ENCODE data around the gene FHIT. TPM values are rescaled to one million over a fixed set of nuclear protein-coding genes. Genes with fewer than 3 reads are reported as not detected.

Gene FHIT
- total RNA-seq, 1 donor from 2014 or later: 11.5 TPM

GRCh38 chr3:61065451-61066011 is 185.7 kb downstream of the FHIT start:
- DNase-seq (ENCODE audit: low read depth): no peak
- Histone ChIP-seq H3K27me3 (ENCODE audit: control insufficient read depth, insufficient read depth, low read length) (no peaks in the 10 kb centered on the region), H3K36me3 (ENCODE audit: control insufficient read depth, insufficient read depth, low read length) (no peaks in the 10 kb centered on the region), H3K4me3 (ENCODE audit: low read depth, low read length) (no peak overlapping the region)
- TF ChIP-seq CTCF (IDR thresholded peaks at IDR 0.05; ENCODE audit: insufficient read depth, low read length, poor library complexity, severe bottlenecking): no peak

- no peaks in the 10 kb centered on the region for H3K27me3 ChIP-seq (ENCODE audit: control insufficient read depth, insufficient read depth, low read length)
- no peaks in the 10 kb centered on the region for H3K36me3 ChIP-seq (ENCODE audit: control insufficient read depth, insufficient read depth, low read length)
- no peak overlapping the region for H3K4me3 ChIP-seq (ENCODE audit: low read depth, low read length)
- no peak for DNase-seq (ENCODE audit: low read depth)
- TF ChIP-seq CTCF (IDR thresholded peaks at IDR 0.05; ENCODE audit: insufficient read depth, low read length, poor library complexity, severe bottlenecking): no peak
Measured at GRCh38 chr3:61061092-61061723, 190.0 kb downstream of the FHIT start.

GRCh38 chr3:61060411-61060861 is 190.8 kb downstream of the FHIT start:
- no peak for TF ChIP-seq CTCF (IDR thresholded peaks at IDR 0.05; ENCODE audit: insufficient read depth, low read length, poor library complexity, severe bottlenecking)
- no peak overlapping the region for H3K4me3 ChIP-seq (ENCODE audit: low read depth, low read length)
- H3K27me3 ChIP-seq (ENCODE audit: control insufficient read depth, insufficient read depth, low read length): no peaks in the 10 kb centered on the region
- H3K36me3 ChIP-seq (ENCODE audit: control insufficient read depth, insufficient read depth, low read length): no peaks in the 10 kb centered on the region
- no peak for DNase-seq (ENCODE audit: low read depth)

- Histone ChIP-seq H3K4me3 (ENCODE audit: low read depth, low read length) (no peak overlapping the region), H3K36me3 (ENCODE audit: control insufficient read depth, insufficient read depth, low read length) (no peaks in the 10 kb centered on the region), H3K27me3 (ENCODE audit: control insufficient read depth, insufficient read depth, low read length) (no peaks in the 10 kb centered on the region)
- no peak for TF ChIP-seq CTCF (IDR thresholded peaks at IDR 0.05; ENCODE audit: insufficient read depth, low read length, poor library complexity, severe bottlenecking)
- DNase-seq (ENCODE audit: low read depth): no peak
Measured at GRCh38 chr3:61058836-61059235, 192.4 kb downstream of the FHIT start.

- no peak overlapping the region for H3K4me3 ChIP-seq (ENCODE audit: low read depth, low read length)
- no peak for TF ChIP-seq CTCF (IDR thresholded peaks at IDR 0.05; ENCODE audit: insufficient read depth, low read length, poor library complexity, severe bottlenecking)
- H3K36me3 ChIP-seq (ENCODE audit: control insufficient read depth, insufficient read depth, low read length): no peaks in the 10 kb centered on the region
- peak; percentile 5 for DNase-seq (ENCODE audit: low read depth)
- H3K27me3 ChIP-seq (ENCODE audit: control insufficient read depth, insufficient read depth, low read length): no peaks in the 10 kb centered on the region
Measured at GRCh38 chr3:61057464-61057863, 193.8 kb downstream of the FHIT start.

GRCh38 chr3:61055447-61055846 is 195.8 kb downstream of the FHIT start:
- no peak for TF ChIP-seq CTCF (IDR thresholded peaks at IDR 0.05; ENCODE audit: insufficient read depth, low read length, poor library complexity, severe bottlenecking)
- no peak for DNase-seq (ENCODE audit: low read depth)
- Histone ChIP-seq H3K27me3 (ENCODE audit: control insufficient read depth, insufficient read depth, low read length) (no peaks in the 10 kb centered on the region), H3K36me3 (ENCODE audit: control insufficient read depth, insufficient read depth, low read length) (no peaks in the 10 kb centered on the region), H3K4me3 (ENCODE audit: low read depth, low read length) (no peak overlapping the region)

Data from kidney epithelial cell (primary cell).